IPS-20b (cell line): ENCODE results near the gene CYB5B.
"Not testable (repeated sequence)": the region's sequence is repeated elsewhere in the genome, so short reads cannot be mapped to it uniquely, and the experiment has no call there.

Experiments
- H3K27ac ChIP-seq: one replicate; pipeline ENCODE4 v1.5.1; 2013; ENCODE audit warnings: low read length
- H3K27me3 ChIP-seq: 2 replicates; pipeline ENCODE4 v1.6.1; 2013; ENCODE audit warnings: mild to moderate bottlenecking, low read length, inconsistent platforms; ENCODE audit not compliant: insufficient read depth
- H3K36me3 ChIP-seq: 2 replicates; pipeline ENCODE4 v1.6.1; 2013; ENCODE audit warnings: low read depth, mild to moderate bottlenecking, inconsistent platforms, low read length, moderate library complexity; ENCODE audit not compliant: insufficient read depth
- H3K4me1 ChIP-seq: 2 replicates; pipeline ENCODE4 v1.6.1; 2013; ENCODE audit warnings: mild to moderate bottlenecking, control low read depth, inconsistent platforms, low read length, moderate library complexity; ENCODE audit not compliant: insufficient read depth
- H3K4me3 ChIP-seq: 2 replicates; pipeline ENCODE4 v1.5.1; 2013; ENCODE audit warnings: mild to moderate bottlenecking, low read length, inconsistent platforms
- H3K9ac ChIP-seq: 2 replicates; pipeline ENCODE4 v1.6.1; 2013; ENCODE audit warnings: low read depth, mild to moderate bottlenecking, inconsistent platforms, low read length, moderate library complexity
- H3K9me3 ChIP-seq: 2 replicates; pipeline ENCODE4 v1.6.1; 2013; ENCODE audit warnings: mild to moderate bottlenecking, low read depth, low read length, inconsistent platforms; ENCODE audit not compliant: insufficient read depth

Gene CYB5B

DNA sequence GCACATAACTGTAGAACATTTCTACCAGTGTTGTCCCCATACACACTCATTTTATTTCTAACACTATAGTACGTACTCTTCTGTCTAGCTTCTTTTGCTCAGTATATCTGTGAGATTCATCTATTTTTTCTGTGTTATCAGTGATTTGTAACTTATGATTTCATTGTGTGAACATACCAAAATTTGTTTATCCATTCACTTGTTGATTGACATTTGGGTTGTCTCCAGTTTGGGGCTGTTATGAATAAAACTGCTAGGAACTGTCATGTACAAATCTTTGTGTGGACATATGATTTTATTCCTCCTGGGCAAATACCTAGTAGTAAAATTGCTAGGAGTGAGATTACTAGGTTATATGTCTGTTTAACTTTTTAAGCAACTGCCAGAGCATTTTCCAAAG is 9.6 kb downstream of the CYB5B start:
- Histone ChIP-seq H3K27ac (no peak overlapping the region), H3K4me3 (no peak overlapping the region), H3K4me1 (no peaks in the 10 kb centered on the region), H3K36me3 (peaks cover 49% of the 10 kb centered on the region), H3K9me3 (peaks cover under 1% of the 10 kb centered on the region; the same call in 1 of the 2 replicates), H3K9ac (no peak overlapping the region), H3K27me3 (no peaks in the 10 kb centered on the region)

DNA sequence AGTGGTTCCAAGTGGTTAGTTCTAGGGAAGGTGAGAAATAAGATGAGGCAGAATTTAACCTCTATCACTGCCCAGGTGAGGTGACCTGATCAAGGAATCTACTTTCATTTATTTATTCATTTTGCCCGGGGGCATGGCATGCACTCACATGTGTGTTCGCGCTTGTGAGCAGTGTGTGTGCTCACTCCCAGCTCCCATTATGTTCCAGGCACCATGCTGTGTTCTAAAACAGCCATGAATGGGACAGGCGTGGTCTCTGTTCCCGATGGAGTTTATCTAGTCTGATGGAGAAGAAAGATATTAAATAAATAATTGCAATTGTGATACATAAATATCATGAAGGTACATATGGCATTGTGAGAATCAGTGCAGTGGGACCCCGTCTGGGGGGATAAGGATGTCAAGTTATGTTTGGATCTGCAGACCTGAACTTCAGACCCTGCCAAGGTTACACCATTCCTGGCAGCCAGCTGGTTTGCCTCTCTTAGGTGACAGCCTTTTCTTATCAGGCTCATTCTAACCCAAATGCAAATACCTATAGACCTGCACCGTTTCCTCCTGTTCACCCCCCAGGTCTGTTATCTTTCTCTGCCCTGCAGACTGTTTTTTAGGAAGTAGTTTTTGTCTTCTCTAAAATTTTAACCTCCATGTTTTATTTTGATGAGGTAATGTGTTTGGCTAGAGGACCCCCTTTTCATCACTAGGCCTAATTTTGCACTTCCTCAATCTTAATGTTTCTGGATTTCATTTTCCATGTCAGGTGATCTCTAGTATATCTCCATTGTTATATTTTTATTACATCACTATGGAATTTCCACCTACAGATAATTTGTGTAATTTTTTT is 11.8 kb downstream of the CYB5B start:
- H3K9ac ChIP-seq = no peak overlapping the region
- H3K4me3 ChIP-seq = no peak overlapping the region
- H3K27ac ChIP-seq = no peak overlapping the region
- H3K36me3 ChIP-seq = peaks cover 30% of the 10 kb centered on the region
- no peaks in the 10 kb centered on the region for H3K9me3 ChIP-seq
- H3K4me1 ChIP-seq = no peaks in the 10 kb centered on the region
- no peaks in the 10 kb centered on the region for H3K27me3 ChIP-seq

DNA sequence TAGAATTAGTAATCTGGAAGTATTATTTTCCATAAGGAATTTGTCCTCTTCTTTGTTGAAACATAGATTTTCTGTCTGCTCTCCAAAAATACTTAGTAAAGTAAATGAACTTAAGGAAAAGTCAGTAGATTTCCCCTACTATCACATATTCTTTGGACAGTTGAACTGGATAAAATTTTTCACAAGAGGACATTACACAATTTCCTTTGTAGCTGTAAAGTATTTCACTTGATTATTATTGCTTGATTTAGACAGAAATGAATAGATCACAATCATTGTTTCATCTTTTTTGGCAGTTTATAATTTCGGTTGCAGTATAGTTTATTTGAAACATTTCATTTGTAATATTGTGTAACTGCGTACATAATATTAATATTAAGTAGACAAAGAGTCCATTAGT is 12.5 kb downstream of the CYB5B start:
- Histone ChIP-seq H3K9ac (no peak overlapping the region), H3K9me3 (no peaks in the 10 kb centered on the region), H3K27ac (no peak overlapping the region), H3K4me1 (no peaks in the 10 kb centered on the region), H3K27me3 (no peaks in the 10 kb centered on the region), H3K36me3 (peaks cover 23% of the 10 kb centered on the region), H3K4me3 (no peak overlapping the region)

DNA sequence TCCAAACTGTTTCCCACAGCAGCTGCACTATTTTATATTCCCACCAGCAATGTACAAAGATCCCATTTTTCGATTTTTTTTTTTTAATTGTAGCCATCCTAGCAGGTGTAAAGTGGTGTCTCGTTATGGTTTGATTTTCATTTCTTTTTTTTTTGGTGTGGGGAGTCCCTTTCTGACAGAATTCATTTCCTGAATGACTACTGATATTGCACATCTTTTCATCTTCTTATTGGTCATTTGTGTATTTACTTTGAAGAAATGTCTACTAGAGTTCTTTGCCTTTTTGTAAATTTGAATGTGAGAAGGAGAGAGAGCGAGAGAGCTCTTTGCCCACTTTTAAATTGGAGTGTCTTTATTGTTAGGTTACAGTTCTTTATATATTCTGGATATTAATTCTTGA is 14.0 kb downstream of the CYB5B start:
- no peak overlapping the region for H3K4me3 ChIP-seq
- no peak overlapping the region for H3K9ac ChIP-seq
- no peaks in the 10 kb centered on the region for H3K27me3 ChIP-seq
- no peaks in the 10 kb centered on the region for H3K9me3 ChIP-seq
- peaks cover 19% of the 10 kb centered on the region; the same call in 1 of the 2 replicates for H3K36me3 ChIP-seq
- H3K27ac ChIP-seq = no peak overlapping the region
- H3K4me1 ChIP-seq = no peaks in the 10 kb centered on the region

DNA sequence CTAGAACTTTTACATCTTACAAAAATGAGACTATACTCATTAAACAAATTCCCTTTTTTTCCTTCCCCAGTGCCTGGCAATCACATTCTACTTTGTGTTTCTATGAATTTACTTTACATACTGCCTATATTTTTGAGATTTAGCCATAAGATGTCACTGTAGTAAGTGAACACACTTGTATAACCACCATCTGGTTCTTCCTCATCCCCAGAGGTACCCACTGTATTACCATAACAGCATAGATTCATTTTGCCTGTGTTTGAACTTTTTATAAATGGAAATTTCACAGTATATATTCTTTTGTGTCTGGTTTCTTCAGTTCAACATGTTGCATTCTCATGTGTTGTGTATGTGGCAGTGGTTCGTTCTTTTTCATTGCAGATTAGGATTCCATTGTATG is 15.8 kb downstream of the CYB5B start:
- no peak overlapping the region for H3K9ac ChIP-seq
- no peak overlapping the region for H3K27ac ChIP-seq
- no peaks in the 10 kb centered on the region for H3K4me1 ChIP-seq
- H3K9me3 ChIP-seq = no peaks in the 10 kb centered on the region
- 0 out of 2 replicates have a peak, but pooled peaks cover 11% of the 10 kb centered on the region for H3K36me3 ChIP-seq
- H3K27me3 ChIP-seq = no peaks in the 10 kb centered on the region
- H3K4me3 ChIP-seq = no peak overlapping the region

DNA sequence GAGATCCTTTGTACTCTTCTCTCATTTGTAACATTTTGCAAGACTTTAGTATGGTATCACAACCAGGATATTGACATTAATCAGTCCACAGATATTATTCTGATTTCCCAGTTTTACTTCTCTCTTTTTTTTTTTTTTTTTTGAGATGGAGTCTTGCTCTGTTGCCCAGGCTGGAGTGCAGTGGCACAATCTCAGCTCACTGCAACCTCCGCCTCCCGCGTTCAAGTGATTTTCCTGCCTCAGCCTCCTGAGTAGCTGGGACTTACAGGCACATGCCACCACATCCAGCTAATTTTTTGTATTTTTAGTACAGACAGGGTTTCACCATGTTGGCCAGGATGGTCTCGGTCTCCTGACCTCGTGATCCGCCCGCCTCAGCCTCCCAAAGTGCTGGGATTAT is 16.6 kb downstream of the CYB5B start:
- not testable (repeated sequence) for H3K36me3 ChIP-seq, H3K4me1 ChIP-seq, H3K27ac ChIP-seq

DNA sequence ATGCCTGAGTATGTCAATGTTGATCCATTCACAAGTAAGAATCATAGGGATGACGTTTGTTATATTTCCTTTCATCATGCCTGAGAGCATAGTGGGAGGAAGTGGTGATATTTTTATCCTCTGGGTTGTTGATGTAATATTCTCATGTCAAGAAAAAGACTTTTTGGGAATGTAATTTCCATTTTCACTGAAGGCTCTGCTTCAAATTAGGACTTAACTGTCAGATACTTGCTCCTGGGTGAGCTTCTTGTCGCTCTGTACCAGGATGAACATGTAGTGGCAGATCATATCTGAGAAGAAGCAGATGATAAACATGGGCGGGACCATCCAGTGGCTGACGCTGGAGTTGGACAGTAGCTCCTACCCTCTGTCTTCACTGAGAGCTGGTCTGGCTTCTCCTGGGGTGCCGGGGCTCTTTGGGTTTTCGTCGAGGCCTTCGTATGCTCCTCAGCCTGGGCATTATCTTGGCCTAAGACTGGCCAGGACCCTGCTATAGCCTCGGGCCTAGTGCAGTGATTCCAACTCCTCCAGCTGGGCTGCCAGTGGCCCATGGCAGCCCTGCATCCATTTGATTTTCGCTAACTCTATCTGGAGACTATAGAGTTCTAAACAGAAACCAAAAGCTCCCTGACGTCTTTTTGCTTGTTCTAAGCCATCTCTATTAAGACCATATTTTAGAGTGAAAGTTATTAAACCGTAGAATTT is 19.7 kb downstream of the CYB5B start:
- Histone ChIP-seq H3K27me3 (no peaks in the 10 kb centered on the region), H3K9ac (no peak overlapping the region), H3K4me3 (no peak overlapping the region), H3K4me1 (no peaks in the 10 kb centered on the region), H3K27ac (no peak overlapping the region), H3K36me3 (peaks cover 31% of the 10 kb centered on the region; the same call in 1 of the 2 replicates), H3K9me3 (no peaks in the 10 kb centered on the region)

More for the DNA sequence above, 16.6 kb downstream of the CYB5B start:
- H3K4me3 ChIP-seq, H3K9ac ChIP-seq, H3K9me3 ChIP-seq, H3K27me3 ChIP-seq: not testable (repeated sequence)

DNA sequence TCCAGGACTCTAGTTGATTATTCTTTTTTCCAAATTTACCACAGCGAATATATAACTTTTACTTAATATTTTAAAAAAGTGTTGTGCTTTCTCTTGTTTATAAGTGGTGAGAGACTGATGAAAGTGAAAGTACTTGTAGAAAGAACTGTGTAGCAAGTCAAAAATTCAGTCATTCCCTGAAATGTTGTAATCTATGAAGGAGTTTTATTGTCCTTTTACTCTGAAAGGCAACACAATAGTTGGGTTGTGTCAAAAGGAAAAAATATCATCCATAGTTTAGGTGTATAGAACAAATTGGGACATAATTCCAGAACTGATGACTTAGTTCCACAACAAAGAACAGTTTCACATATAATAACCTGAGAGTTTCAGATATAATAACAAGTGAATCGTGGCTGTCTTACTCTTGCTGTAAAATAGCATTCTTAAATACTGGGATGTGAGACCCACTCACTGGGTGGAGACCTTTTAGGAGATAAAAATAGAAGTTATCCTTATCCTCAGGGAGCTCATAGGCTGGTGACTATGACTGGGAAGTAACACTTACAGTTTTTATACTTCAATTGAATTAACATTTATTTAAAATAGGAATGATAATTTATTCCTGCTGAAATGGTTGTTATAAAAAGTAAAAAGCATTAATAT is 20.6 kb downstream of the CYB5B start:
- Histone ChIP-seq H3K9ac (no peak overlapping the region), H3K4me1 (no peaks in the 10 kb centered on the region), H3K4me3 (no peak overlapping the region), H3K27ac (no peak overlapping the region), H3K9me3 (no peaks in the 10 kb centered on the region), H3K27me3 (no peaks in the 10 kb centered on the region), H3K36me3 (peaks cover 39% of the 10 kb centered on the region; the same call in 1 of the 2 replicates)

DNA sequence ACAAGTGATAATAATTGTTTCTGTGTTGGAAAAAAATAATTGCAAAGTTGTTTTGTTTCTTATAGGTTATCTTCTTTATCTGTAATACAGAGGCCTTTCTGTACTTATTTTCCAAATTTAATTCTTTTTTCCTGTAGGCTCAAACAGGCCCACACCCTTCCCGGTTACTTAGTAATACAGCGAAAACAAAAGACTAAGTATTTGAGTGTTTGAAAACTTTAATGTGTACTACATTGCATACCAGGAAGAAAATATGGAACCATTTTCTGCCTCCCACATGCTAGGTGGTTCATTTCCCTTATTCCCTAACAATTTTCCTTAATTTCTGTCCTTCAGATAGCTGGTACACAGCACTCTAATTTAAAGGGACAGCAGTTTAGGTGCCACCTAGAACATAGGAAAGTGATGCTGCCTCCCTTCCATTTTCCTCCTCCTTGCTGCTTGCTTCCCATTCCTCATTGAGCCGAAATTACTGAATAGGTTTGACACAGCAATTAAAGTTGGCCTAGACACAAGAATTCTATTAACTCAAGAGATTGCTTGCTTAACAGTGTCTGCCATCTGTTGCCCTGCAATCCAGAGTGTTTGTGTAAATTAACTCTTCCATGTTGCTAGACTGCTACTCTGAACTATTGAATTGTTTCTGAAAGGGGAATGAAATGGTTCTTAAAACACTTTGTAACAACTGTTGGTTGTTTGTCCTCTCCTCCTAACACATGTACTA is 24.2 kb downstream of the CYB5B start:
- Histone ChIP-seq H3K9me3 (no peaks in the 10 kb centered on the region), H3K4me3 (no peak overlapping the region), H3K9ac (no peak overlapping the region), H3K4me1 (no peaks in the 10 kb centered on the region), H3K27ac (no peak overlapping the region), H3K36me3 (peaks cover 45% of the 10 kb centered on the region; the same call in 1 of the 2 replicates), H3K27me3 (no peaks in the 10 kb centered on the region)

DNA sequence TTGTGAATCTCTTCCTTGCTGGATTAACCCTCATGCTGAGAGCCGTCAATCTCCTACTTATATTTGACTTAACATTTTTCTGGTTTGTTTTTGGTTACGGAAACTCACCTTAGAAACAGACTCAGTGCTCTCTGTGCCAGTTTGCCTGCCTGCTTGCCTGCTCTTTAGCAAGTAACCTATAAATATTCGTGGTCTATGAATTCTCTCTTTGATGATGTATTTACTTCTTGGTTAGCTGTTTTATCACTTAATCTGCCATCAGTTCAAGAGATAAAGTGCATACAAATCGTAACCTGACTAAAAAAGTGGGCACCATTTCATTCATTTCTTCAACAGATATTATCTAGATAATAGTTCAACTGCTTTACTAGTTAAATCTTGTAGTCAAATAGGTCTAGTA is 26.7 kb downstream of the CYB5B start:
- Histone ChIP-seq H3K36me3 (peaks cover 51% of the 10 kb centered on the region; the same call in 1 of the 2 replicates), H3K9me3 (no peaks in the 10 kb centered on the region), H3K4me3 (no peak overlapping the region), H3K27me3 (no peaks in the 10 kb centered on the region), H3K9ac (no peak overlapping the region), H3K27ac (no peak overlapping the region), H3K4me1 (no peaks in the 10 kb centered on the region)

DNA sequence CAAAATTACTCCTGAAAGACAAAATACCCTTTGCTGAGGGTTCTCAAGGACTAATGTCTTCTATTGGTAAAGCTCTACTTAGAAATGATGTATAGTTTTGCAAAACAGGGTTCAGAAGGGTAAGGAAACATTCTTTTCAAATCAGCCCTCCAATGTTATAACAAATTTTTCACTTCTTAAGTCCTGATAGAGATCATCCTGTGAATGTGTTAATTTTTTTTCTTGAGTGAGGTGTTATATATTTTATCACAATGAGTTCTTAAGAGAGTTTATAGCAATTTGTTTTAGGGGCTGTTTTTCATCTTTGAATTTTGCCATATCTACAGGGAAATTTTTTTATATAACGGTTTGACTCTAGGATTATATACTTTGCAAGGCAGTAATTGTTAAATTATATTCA is 29.5 kb downstream of the CYB5B start:
- no peaks in the 10 kb centered on the region for H3K4me1 ChIP-seq

More for the DNA sequence above, 29.5 kb downstream of the CYB5B start:
- H3K27ac ChIP-seq = no peak overlapping the region
- no peak overlapping the region for H3K9ac ChIP-seq
- no peak overlapping the region for H3K4me3 ChIP-seq
- peaks cover 53% of the 10 kb centered on the region for H3K36me3 ChIP-seq
- H3K27me3 ChIP-seq = no peaks in the 10 kb centered on the region
- no peaks in the 10 kb centered on the region for H3K9me3 ChIP-seq
